Measurements from ENCODE around the gene IMPDH2.

Gene IMPDH2

GRCh38 chr3:49005303-49005680, 23.9 kb downstream of the IMPDH2 start:
- no peak for DNase-seq

- DNase-seq: no peak
Measured at GRCh38 chr3:49004352-49005302, 24.6 kb downstream of the IMPDH2 start.

- no peak for DNase-seq
Measured at GRCh38 chr3:49001155-49001554, 28.0 kb downstream of the IMPDH2 start.

- no peak for DNase-seq
Measured at GRCh38 chr3:48999085-48999858, 29.9 kb downstream of the IMPDH2 start.

GRCh38 chr3:48997714-48998637, 31.2 kb downstream of the IMPDH2 start:
- no peak for DNase-seq

GRCh38 chr3:48997102-48997635, 32.0 kb downstream of the IMPDH2 start:
- DNase-seq: no peak

- no peak for DNase-seq
Measured at GRCh38 chr3:48996640-48997039, 32.6 kb downstream of the IMPDH2 start.

GRCh38 chr3:48993834-48994233, 35.4 kb downstream of the IMPDH2 start:
- no peak for DNase-seq

- no peak for DNase-seq
Measured at GRCh38 chr3:48991851-48992545, 37.2 kb downstream of the IMPDH2 start.

GRCh38 chr3:48990636-48991469, 38.3 kb downstream of the IMPDH2 start:
- DNase-seq: no peak

GRCh38 chr3:48989796-48990635, 39.2 kb downstream of the IMPDH2 start, which contains the start of gene P4HTM:
Gene P4HTM (plus strand): TSS chr3:48990241. CDS start chr3:48990257, 16 bp downstream.
- DNase-seq: peak; percentile 63

GRCh38 chr3:48989126-48989795, 39.9 kb downstream of the IMPDH2 start:
- DNase-seq: no peak

- DNase-seq: no peak
Measured at GRCh38 chr3:48985831-48986376, 43.3 kb downstream of the IMPDH2 start.

- DNase-seq: no peak
Measured at GRCh38 chr3:48984663-48985062, 44.5 kb downstream of the IMPDH2 start.

- no peak for DNase-seq
Measured at GRCh38 chr3:48983096-48983495, 46.1 kb downstream of the IMPDH2 start.

GRCh38 chr3:48982686-48983085, 46.5 kb downstream of the IMPDH2 start:
- no peak for DNase-seq

- DNase-seq: no peak
Measured at GRCh38 chr3:48982016-48982415, 47.2 kb downstream of the IMPDH2 start.

GRCh38 chr3:48980295-48980694, 48.9 kb downstream of the IMPDH2 start:
- no peak for DNase-seq

GRCh38 chr3:48979451-48979850, 49.7 kb downstream of the IMPDH2 start:
- DNase-seq: no peak

All from SIG-M5 (cell line).